Measurements from ENCODE around the gene TRIM33. TPM values are rescaled to one million over a fixed set of nuclear protein-coding genes. Genes with fewer than 3 reads are reported as not detected.
"Not testable (repeated sequence)": the region's sequence is repeated elsewhere in the genome, so short reads cannot be mapped to it uniquely, and the experiment has no call there.

The TRIM33 gene
- total RNA-seq, 1 donor from 2014 or later = 72.3 TPM

DNA sequence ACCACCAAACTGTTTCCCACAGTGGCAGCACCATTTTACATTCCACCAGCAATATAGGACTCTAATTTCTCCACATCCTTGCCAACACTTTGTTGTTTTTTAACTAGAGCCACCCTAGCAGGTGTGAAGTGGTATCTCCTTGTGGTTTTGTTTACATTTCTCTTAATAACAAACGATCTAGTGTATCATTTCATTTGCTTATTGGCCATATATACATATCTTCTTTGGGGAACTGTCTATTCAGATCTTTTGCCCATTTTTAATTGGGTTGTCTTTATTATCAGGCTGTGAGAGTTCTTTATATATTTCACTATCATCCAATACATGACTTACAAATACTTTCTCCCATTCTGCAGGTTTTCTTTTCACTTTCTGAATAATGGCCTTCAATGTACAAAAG lies 18.0 kb downstream of the TRIM33 start:
- Mint-ChIP-seq H3K4me1 (peaks cover 8% of the 10 kb centered on the region), H3K27ac (no peak overlapping the region), H3K36me3 (peaks cover 30% of the 10 kb centered on the region), H3K9me3 (peaks cover 35% of the 10 kb centered on the region), H3K27me3 (ENCODE audit: low read depth) (no peaks in the 10 kb centered on the region), H3K4me3 (no peak overlapping the region)
- TF ChIP-seq, protein P1, sequence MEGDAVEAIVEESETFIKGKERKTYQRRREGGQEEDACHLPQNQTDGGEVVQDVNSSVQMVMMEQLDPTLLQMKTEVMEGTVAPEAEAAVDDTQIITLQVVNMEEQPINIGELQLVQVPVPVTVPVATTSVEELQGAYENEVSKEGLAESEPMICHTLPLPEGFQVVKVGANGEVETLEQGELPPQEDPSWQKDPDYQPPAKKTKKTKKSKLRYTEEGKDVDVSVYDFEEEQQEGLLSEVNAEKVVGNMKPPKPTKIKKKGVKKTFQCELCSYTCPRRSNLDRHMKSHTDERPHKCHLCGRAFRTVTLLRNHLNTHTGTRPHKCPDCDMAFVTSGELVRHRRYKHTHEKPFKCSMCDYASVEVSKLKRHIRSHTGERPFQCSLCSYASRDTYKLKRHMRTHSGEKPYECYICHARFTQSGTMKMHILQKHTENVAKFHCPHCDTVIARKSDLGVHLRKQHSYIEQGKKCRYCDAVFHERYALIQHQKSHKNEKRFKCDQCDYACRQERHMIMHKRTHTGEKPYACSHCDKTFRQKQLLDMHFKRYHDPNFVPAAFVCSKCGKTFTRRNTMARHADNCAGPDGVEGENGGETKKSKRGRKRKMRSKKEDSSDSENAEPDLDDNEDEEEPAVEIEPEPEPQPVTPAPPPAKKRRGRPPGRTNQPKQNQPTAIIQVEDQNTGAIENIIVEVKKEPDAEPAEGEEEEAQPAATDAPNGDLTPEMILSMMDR (IDR thresholded peaks at IDR 0.05; ENCODE audit: unreplicated experiment) = no peak
- DNase-seq (ENCODE audit: low spot score in 2 of 2, unreplicated experiment in 2 of 2) = no peak

DNA sequence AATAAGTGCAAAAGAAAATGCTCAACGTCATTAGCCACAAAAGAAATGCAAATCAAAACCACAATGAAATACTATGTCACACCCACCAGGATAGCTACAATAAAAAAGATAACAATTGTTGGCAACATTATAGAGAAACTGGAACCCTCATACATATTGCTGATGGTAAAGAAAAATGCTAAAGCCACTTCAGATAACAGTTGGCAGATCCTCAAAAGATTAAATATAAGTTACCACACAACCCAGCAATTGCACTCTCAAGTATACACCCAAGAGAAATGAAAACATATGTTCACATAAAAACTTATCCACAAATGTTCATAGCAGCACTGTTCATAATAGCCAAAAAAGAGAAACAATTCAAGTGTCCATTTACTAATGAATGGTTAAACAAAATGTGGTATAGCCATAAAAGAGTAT lies 20.7 kb downstream of the TRIM33 start:
- no peak for DNase-seq (ENCODE audit: low spot score in 2 of 2, unreplicated experiment in 2 of 2)
- H3K36me3 Mint-ChIP-seq = peaks cover 34% of the 10 kb centered on the region
- peaks cover 41% of the 10 kb centered on the region for H3K9me3 Mint-ChIP-seq
- TF ChIP-seq, protein P1 (IDR thresholded peaks at IDR 0.05; ENCODE audit: unreplicated experiment) = no peak
- peaks cover under 1% of the 10 kb centered on the region for H3K4me1 Mint-ChIP-seq
- H3K27ac Mint-ChIP-seq = no peak overlapping the region
- no peaks in the 10 kb centered on the region for H3K27me3 Mint-ChIP-seq (ENCODE audit: low read depth)
- H3K4me3 Mint-ChIP-seq = no peak overlapping the region

DNA sequence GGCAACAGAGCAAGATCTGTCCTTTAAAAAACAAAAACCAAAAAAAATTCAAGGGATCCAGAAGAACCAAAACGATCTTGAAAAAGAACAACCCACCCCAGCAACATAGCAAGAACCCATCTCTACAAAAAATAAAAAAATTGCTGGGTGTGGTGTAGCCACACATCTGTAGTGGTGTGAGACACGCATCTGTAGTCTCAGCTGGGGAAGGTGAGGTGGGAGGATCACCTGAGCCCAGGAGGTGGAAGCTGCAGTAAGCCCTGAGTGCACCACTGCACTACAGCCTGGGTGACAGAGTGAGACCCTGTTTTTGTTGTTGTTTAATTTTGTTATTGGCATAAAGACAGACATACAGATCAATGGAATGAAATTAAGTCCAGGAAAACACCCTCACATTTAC lies 22.3 kb downstream of the TRIM33 start:
- peaks cover 32% of the 10 kb centered on the region for H3K36me3 Mint-ChIP-seq
- no peaks in the 10 kb centered on the region for H3K27me3 Mint-ChIP-seq (ENCODE audit: low read depth)
- H3K4me3 Mint-ChIP-seq = no peak overlapping the region
- TF ChIP-seq, protein P1 (IDR thresholded peaks at IDR 0.05; ENCODE audit: unreplicated experiment) = no peak
- H3K4me1 Mint-ChIP-seq = no peaks in the 10 kb centered on the region
- no peak overlapping the region for H3K27ac Mint-ChIP-seq
- H3K9me3 Mint-ChIP-seq = peaks cover 39% of the 10 kb centered on the region
- no peak for DNase-seq (ENCODE audit: low spot score in 2 of 2, unreplicated experiment in 2 of 2)

DNA sequence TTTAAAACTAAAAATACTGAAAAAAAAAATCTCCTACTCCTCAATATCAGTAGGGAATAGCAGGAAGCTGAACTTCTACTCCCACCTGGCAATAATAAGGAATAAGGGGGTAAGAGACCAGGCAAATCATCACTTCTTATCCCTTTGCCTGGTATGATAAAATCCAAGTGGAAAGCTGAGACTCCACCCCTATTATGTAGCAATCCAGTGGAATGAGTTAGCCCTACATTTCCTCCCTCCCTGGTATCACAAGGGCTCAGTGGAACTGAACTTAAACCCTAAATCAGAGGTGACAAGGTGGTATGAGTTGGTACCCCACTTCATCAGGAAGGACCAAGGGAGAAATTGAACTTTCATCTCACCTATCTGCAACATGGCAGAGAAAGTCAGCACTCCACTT lies 25.7 kb downstream of the TRIM33 start:
- TF ChIP-seq, protein P1 (IDR thresholded peaks at IDR 0.05; ENCODE audit: unreplicated experiment) = no peak
- H3K27ac Mint-ChIP-seq = no peak overlapping the region

DNA sequence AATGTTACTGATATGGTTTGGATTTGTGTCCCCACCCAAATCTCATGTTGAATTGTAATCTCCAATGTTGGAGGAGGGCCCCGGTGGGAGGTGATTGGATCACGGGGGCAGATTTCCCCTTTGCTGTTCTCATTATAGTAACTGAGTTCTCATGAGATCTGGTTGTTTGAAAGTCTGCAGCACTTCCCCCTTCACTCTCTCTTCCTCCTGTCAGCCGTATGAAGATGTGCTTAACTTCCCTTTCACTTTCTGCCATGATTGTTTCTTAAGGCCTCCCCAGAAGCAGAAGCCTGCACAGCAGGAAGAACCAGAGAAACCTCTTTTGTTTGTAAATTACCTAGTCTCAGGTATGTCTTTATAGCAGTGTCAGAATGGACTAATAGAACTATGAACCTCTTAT lies 28.4 kb downstream of the TRIM33 start:
- H3K9me3 Mint-ChIP-seq = peaks cover 39% of the 10 kb centered on the region
- TF ChIP-seq, protein P1 (IDR thresholded peaks at IDR 0.05; ENCODE audit: unreplicated experiment) = no peak
- no peak overlapping the region for H3K27ac Mint-ChIP-seq
- peaks cover 38% of the 10 kb centered on the region for H3K36me3 Mint-ChIP-seq
- no peaks in the 10 kb centered on the region for H3K27me3 Mint-ChIP-seq (ENCODE audit: low read depth)
- no peak overlapping the region for H3K4me3 Mint-ChIP-seq
- no peak for DNase-seq (ENCODE audit: low spot score in 2 of 2, unreplicated experiment in 2 of 2)
- no peaks in the 10 kb centered on the region for H3K4me1 Mint-ChIP-seq

More for the DNA sequence above, 25.7 kb downstream of the TRIM33 start:
- no peak for DNase-seq (ENCODE audit: low spot score in 2 of 2, unreplicated experiment in 2 of 2)
- Mint-ChIP-seq H3K36me3 (peaks cover 29% of the 10 kb centered on the region), H3K4me3 (no peak overlapping the region), H3K27me3 (ENCODE audit: low read depth) (no peaks in the 10 kb centered on the region), H3K4me1 (no peaks in the 10 kb centered on the region), H3K9me3 (peaks cover 32% of the 10 kb centered on the region)

DNA sequence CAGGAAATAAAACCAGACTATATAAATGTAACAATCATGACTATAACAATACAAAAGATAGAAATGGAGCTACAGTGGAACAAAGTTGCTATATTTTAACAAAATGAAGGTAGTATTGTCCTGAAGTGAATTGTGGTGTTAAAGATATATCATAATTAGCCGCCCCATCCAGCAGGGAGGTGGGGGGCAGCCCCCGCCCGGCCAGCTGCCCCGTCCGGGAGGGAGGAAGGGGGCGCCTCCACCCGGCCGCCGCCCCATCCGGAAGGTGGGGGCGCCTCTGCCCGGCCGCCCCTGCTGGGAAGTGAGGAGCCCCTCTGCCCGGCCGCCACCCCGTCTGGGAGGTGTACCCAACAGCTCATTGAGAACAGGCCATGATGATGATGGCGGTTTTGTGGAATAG lies 31.4 kb downstream of the TRIM33 start:
- peaks cover 35% of the 10 kb centered on the region for H3K36me3 Mint-ChIP-seq
- DNase-seq (ENCODE audit: low spot score in 2 of 2, unreplicated experiment in 2 of 2); H3K4me1 Mint-ChIP-seq; H3K27me3 Mint-ChIP-seq (ENCODE audit: low read depth); H3K27ac Mint-ChIP-seq; H3K4me3 Mint-ChIP-seq: not testable (repeated sequence)
- peaks cover 39% of the 10 kb centered on the region for H3K9me3 Mint-ChIP-seq

All from mesothelial cell of epicardium (in vitro differentiated cells).